Breast epithelium (tissue), 3 donors: ENCODE data around the gene NFASC.

Experiments used
- CTCF ChIP-seq, 3 donors: fragments of 450-650 bp; IDR thresholded peaks; one replicate each; pipeline ENCODE4 v1.5.1; 2016 to 2017; ENCODE audit warnings: antibody characterized with exemption in 3 of 3, mild to moderate bottlenecking in 3 of 3, moderate library complexity in 3 of 3
- POLR2A ChIP-seq: fragments of 450-650 bp; IDR thresholded peaks from one replicate; pipeline ENCODE4 v1.6.1; 2016; ENCODE audit warnings: antibody characterized with exemption, mild to moderate bottlenecking, moderate library complexity
- POLR2AphosphoS5 ChIP-seq, 3 donors: sonication (generic); formaldehyde crosslinking; IDR thresholded peaks; one replicate each; pipeline ENCODE4 v1.6.1; 2017; ENCODE audit warnings: antibody characterized with exemption in 3 of 3

DNA sequence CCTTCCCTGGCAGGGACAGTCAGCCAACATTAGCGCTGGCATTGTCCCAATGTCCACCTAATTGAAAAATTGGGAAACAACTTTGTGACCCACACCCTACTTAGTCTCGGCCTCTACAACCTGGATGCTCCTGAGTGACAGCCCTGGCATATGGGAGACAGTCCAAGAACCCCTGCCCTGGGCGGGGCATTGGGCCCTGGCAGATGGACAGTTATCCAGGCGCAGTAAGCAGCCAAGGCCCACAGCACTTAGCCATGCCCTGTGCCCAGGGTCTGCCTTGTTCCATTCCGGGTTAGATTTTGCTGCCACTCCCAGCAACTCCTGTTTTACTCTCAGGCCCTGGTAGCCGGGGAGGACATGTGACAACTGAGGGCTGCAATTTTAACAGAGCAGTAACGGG is 50.3 kb downstream of the NFASC start:
- TF ChIP-seq CTCF (IDR thresholded peaks at IDR 0.05) (no peak), POLR2A (no peak), POLR2AphosphoS5 (IDR thresholded peaks at IDR 0.05) (no peak)
